ENCODE measurements around the gene PSME1.

PSME1 gene

GRCh38 chr14:24171422-24172260 is 35.6 kb downstream of the PSME1 start, which contains the start of gene REC8:
REC8 (plus strand) TSS chr14:24172080; CDS start chr14:24172553, 473 bp downstream.
- H3K27ac ChIP-seq: no peak within 1 kb of the TSS
- no peak for TF ChIP-seq ZFX (IDR thresholded peaks at IDR 0.05; ENCODE audit: borderline replicate concordance)

GRCh38 chr14:24172261-24172860 is 36.4 kb downstream of the PSME1 start:
- no peak for TF ChIP-seq CTCF (IDR thresholded peaks at IDR 0.05)
- no peak for TF ChIP-seq ZFX (IDR thresholded peaks at IDR 0.05; ENCODE audit: borderline replicate concordance)
- no peak overlapping the region for H3K27ac ChIP-seq

GRCh38 chr14:24172871-24173281 is 36.9 kb downstream of the PSME1 start:
- TF ChIP-seq ZFX (IDR thresholded peaks at IDR 0.05; ENCODE audit: borderline replicate concordance) (no peak), CTCF (IDR thresholded peaks at IDR 0.05) (no peak)
- no peak overlapping the region for H3K27ac ChIP-seq

GRCh38 chr14:24176599-24176998 is 40.6 kb downstream of the PSME1 start:
- no peak overlapping the region for H3K27ac ChIP-seq
- no peak for TF ChIP-seq CTCF (IDR thresholded peaks at IDR 0.05)
- TF ChIP-seq ZFX (IDR thresholded peaks at IDR 0.05; ENCODE audit: borderline replicate concordance): no peak

GRCh38 chr14:24177041-24177825 is 41.2 kb downstream of the PSME1 start:
- no peak overlapping the region for H3K27ac ChIP-seq
- TF ChIP-seq ZFX (IDR thresholded peaks at IDR 0.05; ENCODE audit: borderline replicate concordance): no peak
- no peak for TF ChIP-seq CTCF (IDR thresholded peaks at IDR 0.05)

- no peak for TF ChIP-seq CTCF (IDR thresholded peaks at IDR 0.05)
- TF ChIP-seq ZFX (IDR thresholded peaks at IDR 0.05; ENCODE audit: borderline replicate concordance): no peak
- no peak overlapping the region for H3K27ac ChIP-seq
Measured at GRCh38 chr14:24177891-24178290, 41.9 kb downstream of the PSME1 start.

GRCh38 chr14:24178399-24179178 is 42.6 kb downstream of the PSME1 start:
- no peak overlapping the region for H3K27ac ChIP-seq
- no peak for TF ChIP-seq CTCF (IDR thresholded peaks at IDR 0.05)
- TF ChIP-seq ZFX (IDR thresholded peaks at IDR 0.05; ENCODE audit: borderline replicate concordance): no peak
